HG03139 (cell line): ENCODE measurements around the gene TFAP2D.

ENCODE experiments used
- ATAC-seq: cut with Tn5 transposase; IDR thresholded peaks from one replicate; pipeline ENCODE4 v1.9.1; 2021; ENCODE audit not compliant: unreplicated experiment

Gene TFAP2D

DNA sequence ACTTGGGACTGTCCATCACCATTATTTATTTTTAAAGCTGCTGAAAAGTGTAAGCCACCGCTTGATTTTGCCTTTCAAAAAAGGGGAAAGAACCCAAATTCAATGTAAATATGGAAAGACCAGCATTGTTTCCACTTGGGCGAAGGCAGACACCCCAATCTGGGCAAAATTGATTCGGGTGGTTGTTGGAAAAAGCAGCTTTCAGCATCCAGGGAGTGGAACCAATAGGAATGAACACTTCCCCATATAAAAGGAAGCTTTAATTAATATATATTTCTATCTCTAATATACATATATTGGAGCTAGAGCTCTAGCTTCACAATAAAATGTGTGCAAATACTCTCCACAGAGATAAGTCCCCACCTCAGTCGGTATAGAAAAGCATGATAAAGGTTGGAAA, at the start of gene TFAP2D:
Gene TFAP2D (plus strand): TSS at position 301 of the 400 bp plus-strand sequence. CDS start 530 bp downstream, outside the sequence.
- no peak for ATAC-seq

DNA sequence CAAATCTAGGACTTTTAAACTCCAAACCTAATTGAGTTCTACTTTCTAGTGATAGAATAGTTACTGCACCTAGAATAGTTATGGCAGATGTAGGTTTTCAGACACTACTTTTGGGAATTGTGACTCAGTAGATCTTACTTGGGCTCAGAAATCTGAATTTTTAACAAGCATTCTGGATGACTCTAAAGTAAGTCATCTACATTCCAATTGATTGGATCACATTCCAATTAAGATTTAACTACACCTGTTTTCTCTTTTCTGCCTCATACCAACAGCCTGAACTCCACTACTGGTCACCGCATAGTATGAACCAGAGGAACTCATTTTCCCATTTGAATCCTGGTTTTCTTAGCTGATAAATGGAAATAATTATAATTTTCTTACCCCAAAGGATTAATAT, 49.5 kb upstream of the TFAP2D start:
- no peak for ATAC-seq

DNA sequence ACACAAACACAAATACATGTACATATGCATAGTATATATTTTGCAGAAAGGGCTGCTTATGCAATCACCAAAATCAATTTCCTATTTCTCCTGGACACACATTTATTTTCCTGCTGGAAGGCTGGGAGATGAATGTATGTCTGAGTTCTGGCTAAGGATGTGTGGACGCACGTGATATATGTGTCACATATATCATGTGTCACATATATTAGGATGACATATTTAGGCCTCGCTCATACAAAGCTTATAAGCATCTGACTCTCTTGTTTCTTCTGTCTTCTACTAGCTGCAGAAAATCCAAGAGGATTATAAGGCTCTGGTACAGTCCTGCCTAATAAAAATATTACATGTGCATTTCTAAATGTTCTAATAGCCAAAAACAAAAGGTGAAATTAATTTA, 47.2 kb upstream of the TFAP2D start:
- ATAC-seq: no peak

DNA sequence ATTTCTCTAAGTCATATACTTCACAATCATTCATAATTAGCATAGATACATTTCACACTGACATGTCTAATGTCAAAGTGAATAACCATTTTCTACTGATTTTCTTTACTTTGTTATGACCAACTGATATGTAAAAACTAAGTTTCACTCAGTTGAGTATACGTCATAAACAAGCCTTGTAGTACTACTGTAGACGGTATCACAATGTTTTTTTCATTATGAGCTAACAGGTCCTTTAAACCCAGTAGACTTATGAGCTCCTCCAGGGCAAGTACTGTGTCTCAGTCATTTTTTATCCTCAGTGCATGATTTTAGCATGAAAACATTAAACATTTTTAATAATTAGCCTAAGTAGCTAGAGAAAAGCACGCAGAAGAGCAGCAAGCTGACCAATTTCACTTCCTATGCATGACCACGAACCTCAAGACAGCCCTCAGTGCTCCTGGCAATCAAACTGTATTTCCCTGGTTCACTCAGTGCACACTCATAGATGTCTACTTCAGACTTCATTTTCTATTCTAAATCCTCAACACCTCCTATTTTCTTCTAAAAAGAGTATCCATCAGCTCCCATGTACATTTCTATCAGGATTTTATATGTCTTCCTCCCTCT, 32.0 kb upstream of the TFAP2D start:
- peak; percentile 94 for ATAC-seq

DNA sequence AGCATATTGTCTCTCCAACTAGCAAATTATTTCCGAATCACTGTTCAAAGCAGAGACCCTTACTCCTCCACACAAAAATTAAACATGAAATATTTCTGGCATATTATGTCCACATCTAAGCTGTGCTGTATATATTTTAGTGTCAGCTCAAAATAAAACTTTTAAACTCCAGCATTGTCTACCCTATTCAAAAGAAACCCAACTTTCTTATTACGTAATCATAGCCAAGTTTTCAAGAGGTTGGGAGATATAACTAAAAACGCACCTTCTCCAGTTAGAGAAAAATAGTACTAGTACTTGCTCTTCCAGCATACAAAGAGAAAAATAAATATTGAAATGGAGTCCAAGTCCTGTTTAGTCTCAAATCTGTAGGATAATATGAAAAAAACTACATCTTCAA, 24.1 kb upstream of the TFAP2D start:
- no peak for ATAC-seq

DNA sequence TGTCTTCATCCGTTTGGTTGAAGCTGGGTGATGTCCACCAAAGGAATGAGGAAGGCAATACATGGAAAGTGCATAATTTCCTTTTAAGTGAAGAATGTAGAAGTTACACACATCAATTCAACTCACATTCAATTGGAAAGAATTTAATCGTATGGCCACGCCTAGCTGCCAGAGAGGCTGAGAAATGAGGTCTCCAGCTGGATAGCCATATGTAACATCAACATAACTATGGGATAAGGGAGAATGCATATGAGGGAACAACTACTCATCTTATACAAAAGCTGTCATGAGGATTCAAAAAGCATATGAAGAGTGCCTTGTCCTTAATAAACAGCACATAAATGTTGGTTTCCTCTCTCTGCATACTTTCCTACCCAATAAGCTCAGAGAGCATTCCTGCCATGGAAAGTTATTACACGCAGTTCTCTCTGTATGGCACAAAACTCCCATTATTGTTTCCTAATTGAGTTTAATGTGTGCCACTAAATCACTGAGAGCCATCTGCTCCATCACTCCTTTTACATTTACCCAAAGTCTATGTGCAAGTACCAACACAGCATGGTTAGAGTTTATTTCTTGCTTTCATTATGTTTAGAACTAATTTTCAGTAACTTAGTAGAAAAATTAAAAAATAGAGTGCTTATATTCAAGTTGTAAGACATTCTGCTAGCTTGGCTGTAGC, 21.4 kb upstream of the TFAP2D start:
- ATAC-seq: no peak

DNA sequence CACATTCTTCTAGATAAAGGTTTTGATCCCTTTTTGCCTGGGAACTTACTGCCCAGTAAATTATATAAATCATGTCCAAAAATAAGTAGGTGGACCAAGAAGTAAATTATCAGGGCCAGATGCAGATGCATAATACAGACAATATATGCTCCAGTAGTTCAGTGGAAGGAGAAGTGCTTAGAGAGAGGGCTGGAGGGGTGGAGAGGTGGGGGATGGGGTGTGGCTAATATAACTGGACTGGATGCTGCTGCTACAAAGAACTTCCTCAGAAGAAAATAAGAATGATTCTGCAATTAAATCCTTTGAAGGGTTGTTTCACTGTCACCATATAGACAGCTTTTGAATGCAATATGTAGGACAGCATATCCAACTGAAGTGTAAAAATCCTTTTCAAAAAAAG, 14.8 kb upstream of the TFAP2D start:
- ATAC-seq: no peak

DNA sequence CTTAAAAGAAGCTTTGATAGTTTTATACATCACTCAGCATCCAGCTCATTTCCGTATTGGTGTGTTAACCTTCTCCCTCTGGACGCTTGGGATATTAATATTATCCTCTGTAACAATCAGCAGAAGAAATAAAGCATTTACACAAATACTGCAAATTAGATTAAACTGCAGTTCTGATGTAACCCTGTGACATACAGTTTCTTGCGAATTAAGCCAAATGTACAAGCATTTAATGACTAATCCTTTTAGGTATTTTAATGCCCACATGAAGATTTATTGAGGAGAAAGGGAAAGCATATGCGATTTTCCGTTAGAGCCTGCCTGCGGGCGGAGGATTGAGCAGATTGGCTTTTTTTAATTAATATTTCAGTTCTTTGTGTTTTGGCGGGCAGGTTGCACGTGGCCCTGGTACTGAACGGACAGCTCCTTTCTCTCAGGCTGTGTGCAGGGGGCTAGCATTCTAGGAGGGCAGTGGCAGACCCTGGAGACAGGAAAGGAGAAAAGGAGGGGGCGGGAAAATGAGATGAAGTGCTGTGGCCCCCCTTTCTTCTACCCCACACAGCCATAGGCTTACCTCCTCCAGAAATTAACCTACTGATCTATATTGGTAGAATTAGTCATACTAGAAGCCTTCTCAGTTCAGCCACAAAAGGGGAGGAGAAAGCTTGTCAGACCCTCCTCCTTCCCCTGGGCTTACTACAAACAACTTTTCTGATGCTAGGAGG, 14.1 kb upstream of the TFAP2D start:
- no peak for ATAC-seq

DNA sequence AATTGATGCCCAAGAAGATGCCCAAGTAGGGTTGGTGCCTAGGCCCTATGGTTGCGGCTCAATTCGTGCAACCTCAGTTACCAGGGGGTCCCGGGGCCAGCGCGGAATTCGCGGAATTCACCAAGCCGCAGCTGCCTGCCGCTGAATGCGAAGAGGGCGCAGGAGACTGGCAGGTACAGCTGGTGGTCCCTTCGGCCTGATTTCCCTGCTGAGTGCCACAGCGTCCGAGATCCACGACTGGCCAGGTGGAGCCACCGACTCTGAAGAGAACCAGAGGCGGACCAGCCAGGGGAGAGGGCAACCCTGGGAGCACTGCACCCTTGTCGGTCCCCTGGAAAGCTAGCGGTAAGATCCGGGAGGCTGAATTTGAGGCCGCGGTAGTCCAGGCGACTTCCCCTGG, 6.8 kb upstream of the TFAP2D start:
- ATAC-seq: no peak

DNA sequence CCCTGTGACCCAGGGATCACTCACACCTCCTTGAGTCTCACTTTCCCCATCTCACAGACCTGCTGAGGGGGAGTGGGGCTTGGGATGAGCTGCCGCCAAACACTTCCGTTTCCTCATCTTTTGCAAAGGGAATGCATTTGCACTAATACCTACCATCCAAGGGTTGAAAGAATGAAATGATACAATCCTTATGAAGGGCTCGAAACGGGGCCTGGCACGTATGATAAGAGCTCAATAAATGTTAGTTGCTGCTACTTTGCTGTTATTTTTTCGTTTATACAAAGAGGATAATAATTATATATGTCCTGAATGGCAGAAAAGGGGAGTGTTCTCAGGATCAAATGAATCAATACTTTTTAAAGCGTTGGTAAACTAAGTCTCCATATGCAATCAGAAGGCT, 6.1 kb upstream of the TFAP2D start:
- no peak for ATAC-seq

DNA sequence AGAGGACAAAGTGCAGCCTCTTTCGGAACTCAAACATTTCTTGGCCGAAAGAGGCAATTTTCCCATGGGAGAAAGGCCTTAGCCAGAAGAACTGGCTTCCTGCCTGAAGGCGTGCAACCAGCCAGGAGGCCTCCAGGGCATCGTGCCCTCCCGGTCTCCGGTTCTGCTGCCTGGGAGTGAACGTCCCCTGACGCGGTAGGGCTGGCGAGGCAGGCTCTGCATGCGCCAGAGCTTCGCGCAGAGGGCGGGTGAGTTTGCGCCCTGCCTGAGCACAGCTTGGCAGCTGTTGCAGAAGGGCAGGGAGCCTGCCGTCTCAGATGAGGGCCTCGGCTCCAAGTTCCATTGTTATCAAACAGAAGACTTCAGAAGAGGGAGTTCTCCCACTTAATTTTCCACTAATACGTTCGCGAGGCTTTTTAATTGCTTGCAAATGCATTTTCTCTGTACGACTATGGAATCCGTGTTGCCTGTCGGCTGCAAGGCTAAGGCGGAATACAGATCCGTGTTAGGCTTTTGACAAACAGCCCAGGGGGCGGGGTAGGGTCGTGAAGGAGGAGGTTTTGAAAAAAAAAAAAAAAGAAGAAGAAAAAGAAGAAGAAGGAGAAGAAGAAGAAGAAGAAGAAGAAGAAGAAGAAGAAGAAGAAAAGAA, 5.5 kb upstream of the TFAP2D start:
- ATAC-seq: no peak

DNA sequence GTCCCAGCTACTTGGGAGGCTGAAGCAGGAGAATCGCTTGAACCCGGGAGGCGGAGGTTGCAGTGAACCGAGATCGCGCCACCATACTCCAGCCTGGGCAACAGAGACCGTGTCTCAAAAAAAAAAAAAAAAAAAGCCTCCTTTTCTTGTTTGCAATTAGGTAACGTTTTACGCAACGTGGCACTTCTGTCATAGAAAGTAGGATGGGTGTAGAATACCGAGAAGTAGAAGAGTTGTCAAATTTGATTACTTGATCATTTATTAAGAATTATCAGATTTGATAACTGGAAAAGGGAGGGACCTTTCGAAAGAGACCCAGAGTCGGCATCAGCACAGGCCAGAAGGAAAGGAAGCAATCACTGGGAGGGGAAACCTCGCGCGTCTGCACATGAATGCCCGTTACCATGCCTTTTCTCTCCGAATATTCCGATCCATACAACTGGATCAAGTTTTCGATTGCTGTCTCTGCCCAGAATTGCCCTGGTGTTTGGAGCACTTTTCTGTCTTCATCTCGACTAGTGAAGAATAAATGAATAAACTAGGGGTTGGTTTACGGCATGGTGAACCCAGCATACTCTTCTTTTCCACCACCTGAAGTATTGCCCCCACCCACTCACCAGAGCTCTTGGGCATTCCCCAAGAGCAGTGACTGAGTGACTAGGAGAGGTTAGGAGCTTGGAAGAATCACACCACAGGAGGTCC, 4.5 kb upstream of the TFAP2D start:
- ATAC-seq: no peak

DNA sequence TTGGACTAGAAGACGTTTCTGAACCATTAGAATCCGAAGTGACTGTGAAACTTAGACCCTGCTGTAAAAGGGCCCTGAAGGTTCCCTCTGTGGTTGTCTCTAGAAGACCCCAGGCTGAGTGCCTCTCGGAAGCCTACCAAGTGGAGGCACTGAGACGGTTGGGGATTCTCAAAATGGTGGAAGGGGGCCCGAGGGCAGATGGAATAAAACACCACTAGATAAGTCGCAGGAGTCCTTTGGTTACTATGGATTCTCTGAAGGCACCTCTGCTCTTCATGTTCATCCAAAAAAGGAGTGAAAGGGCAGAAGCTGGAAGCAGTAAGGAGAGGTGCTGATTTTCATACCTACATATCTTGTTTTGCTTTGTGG, 4.0 kb upstream of the TFAP2D start:
- ATAC-seq: no peak

DNA sequence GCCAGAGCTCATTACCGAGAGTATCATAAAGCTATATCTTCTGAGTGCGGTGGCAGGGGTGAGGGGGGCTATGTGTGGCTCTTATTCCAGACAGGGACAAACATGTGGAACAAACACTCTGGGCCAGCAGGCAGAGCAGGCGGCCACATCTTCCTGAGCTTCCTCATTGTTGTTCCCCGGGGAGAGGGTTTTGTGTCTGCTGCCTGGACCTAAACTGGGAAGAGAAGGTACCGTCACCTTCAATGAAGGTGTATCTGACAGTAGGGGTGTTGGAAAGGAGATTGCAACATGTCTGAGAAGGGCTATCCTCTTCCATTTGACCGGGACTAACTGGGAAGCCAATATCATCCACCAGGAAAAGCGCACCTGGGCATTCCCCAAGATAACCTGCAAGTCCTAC, 1.6 kb upstream of the TFAP2D start:
- ATAC-seq: no peak

DNA sequence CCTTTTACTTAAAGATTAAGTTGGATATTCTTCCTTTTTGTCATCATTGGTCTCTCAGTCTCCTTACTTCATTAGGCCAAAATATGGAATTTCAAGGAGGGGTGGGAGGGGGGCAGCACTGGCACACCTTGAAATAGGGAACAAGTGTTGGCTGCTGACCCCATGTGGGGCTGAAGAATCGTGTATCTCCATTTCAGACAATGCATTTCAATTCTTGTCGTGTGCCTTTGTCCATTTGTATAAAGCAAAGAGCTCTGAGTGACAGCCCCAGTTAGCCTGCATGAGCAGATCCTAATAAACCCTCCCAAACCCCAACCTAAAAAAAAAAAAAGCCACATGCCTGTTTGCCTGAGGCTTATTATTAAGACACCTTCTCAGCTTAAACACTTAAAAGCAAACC, 1.0 kb upstream of the TFAP2D start:
- ATAC-seq: no peak

DNA sequence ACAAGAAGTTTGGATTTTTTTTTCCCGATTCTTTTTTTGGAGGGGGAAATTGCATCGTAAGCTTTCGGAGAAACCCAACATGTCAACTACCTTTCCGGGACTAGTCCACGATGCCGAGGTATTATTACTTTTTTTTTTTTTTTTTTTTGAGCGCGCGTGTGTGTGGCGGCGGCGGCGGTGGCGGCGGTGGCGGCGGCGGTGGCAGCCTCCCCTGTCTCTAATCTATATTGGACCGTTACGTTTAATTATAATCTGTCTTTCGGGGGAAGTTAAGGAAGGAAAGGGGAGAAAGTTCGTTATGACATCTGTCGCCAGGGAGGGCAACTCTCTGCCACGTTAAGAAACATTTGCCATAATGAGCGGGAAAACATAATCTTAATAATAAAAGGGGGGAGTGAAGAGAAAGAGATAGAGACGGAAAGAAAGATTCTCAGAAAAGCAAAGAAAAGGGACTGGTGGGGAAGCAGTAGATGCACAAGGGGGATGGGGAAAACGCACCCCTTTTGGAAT, 706 bp downstream of the TFAP2D start:
- no peak for ATAC-seq

DNA sequence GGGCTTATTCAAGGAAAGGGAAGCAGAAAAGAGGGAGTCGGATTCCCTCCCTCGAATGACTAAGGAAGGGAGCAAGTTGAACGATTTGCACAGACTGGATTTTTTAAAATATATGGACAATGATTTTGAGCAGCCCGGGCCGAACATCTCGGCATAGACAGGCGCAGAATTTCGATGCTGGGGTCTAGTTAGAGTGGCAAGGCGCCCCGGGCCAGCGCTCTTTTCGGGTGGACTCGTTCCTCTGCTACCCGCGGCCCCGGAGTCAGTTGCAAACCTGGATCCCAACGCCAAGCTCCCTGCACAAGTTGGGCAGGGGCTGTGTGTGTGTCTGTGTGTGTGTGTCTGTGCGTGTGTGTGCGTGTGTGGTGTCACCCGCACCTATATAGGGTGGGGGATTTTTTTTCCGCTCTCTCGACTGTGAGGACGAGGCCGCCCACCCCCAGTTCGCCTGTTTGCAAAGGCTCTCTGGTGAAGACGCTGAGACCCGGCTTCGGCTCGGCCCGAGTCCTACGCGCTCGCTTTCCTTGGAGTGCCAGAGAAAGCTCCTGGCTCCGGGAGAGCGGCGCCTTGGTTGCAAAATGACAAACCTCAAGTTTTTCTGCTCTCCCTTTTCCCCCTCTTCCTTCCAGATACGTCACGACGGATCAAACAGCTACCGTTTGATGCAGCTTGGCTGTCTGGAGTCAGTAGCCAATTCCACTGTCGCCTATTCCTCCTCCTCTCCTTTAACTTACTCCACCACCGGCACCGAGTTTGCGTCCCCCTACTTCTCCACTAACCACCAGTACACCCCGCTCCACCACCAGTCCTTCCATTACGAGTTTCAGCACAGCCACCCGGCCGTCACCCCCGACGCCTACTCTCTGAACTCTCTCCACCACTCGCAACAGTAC, 1.4 kb downstream of the TFAP2D start:
- ATAC-seq: no peak

DNA sequence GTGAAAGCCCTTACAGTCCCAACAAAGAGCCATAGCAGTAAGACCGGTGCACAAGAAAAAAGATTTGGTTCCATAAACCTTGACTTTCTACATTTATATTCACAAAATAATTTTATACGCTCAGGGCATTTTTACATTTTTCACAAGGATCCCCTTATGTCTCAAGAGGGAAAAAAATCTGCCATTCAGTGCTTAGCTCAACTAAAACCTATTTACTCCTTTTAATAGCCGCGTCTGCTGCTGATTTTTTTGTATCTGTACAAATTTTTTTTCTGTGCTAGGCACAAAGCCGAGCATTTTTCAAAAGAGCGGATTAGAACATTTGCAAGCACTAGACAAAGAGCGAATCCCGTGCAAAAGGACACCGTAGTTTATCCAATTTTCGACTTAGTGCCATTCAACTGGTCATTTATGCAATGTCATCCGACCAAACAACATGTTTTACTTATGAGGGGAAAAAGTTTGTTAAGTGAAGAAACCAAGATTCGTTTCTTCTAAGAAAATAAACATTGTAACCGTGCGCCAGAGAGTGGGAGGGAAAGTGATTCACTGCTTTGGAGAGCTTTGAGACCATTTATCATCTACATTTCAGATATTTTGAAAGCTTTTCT, 3.7 kb downstream of the TFAP2D start:
- no peak for ATAC-seq

DNA sequence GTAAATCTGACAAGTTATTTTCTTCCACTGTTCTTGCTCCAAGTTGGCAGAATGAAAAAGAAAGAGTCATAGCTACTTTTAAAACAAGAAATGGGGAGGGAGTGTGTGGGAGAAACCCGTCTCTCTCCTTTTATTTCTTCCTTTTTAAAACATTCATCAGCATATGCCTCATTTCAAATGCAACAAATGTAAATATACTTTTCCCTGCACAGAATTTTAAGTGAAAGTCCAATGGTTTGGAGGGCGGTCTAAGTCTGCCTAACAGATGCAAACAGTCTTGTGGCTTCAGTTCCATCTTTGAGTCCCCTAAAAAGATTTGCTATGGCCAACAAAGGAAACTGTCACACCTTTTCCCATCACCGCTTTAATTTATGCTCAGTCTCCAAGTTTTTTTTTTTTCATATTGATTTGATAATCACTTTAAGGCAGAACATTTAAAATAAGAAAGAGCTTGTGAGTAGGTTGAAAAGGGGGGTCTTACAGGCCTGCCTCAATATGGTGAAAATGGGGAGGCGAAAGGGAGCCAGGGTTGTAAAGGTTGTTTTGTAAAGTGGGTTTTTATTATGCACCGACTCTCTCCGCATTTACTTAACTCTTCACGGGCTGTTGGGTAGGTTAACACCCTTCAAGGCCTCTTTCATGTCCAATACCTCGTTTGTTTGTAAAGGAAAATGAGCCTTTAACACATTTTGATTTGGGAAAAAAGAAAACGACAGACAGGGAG, 4.6 kb downstream of the TFAP2D start:
- no peak for ATAC-seq
